SU-DHL-6 (cell line): ENCODE measurements around the gene LMOD2.

ENCODE experiments used
- EZH2phosphoT487 ChIP-seq: fragments of 200-600 bp; sonication (generic), shearing (Covaris generic); conservative IDR thresholded peaks from 2 replicates; pipeline ENCODE4 v1.6.1; 2018; ENCODE audit warnings: mild to moderate bottlenecking, antibody characterized with exemption, low read length, moderate library complexity, mixed read lengths
- TF ChIP-seq, protein P1 (sequence below): fragments of 200-600 bp; sonication (generic); IDR thresholded peaks from one replicate; pipeline ENCODE4 v1.5.1; 2017; ENCODE audit warnings: antibody characterized with exemption, mild to moderate bottlenecking, low read length, moderate library complexity; ENCODE audit not compliant: insufficient read depth, poor library complexity, severe bottlenecking

DNA sequence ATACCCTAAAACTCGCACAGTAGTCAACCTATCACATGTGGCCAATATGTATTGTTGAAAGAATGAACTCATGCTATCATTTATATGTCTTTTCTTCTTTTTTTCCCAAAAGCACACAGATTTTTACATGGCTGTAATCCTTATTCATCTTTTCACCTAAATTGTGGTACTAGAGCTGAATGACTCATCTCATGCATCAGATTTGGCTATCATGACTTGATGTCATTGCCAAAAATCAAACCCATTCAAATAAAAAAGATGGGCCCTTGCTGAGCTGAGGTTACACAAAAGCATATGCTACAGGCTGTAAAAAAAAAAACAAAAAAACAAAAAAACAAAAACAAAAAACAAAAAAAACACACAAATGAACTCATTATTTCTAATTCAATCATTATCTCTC, 3.3 kb upstream of the LMOD2 start:
- TF ChIP-seq, protein P1, sequence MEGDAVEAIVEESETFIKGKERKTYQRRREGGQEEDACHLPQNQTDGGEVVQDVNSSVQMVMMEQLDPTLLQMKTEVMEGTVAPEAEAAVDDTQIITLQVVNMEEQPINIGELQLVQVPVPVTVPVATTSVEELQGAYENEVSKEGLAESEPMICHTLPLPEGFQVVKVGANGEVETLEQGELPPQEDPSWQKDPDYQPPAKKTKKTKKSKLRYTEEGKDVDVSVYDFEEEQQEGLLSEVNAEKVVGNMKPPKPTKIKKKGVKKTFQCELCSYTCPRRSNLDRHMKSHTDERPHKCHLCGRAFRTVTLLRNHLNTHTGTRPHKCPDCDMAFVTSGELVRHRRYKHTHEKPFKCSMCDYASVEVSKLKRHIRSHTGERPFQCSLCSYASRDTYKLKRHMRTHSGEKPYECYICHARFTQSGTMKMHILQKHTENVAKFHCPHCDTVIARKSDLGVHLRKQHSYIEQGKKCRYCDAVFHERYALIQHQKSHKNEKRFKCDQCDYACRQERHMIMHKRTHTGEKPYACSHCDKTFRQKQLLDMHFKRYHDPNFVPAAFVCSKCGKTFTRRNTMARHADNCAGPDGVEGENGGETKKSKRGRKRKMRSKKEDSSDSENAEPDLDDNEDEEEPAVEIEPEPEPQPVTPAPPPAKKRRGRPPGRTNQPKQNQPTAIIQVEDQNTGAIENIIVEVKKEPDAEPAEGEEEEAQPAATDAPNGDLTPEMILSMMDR: no peak
- no peak for TF ChIP-seq EZH2phosphoT487
